Measurements from ENCODE around the gene PRKCB. TPM values are rescaled to one million over a fixed set of nuclear protein-coding genes. Genes with fewer than 3 reads are reported as not detected.

PRKCB gene
- total RNA-seq, 1 experiment from 2014 or later = 0.89 TPM

GRCh38 chr16:23969468-23970297 is 133.9 kb downstream of the PRKCB start:
- Histone ChIP-seq H3K79me2 (ENCODE audit: insufficient read depth, low read length) (no peaks in the 10 kb centered on the region), H3K4me3 (replicated peaks in 1 of 2; ENCODE audit: low read depth in 1 of 2, low read length in 2 of 2) (no peak overlapping the region), H3K27me3 (ENCODE audit: insufficient read depth, low read length) (peaks cover 23% of the 10 kb centered on the region), H2AFZ (ENCODE audit: low read depth, low read length, poor library complexity, severe bottlenecking) (no peak overlapping the region), H3K9me2 (ENCODE audit: insufficient read depth) (no peaks in the 10 kb centered on the region), H3K4me1 (ENCODE audit: control insufficient read depth in 1 of 2, insufficient read depth in 2 of 2, low read length in 2 of 2) (no peaks in the 10 kb centered on the region), H3K27ac (ENCODE audit: low read depth, low read length) (no peak overlapping the region), H3K9me3 (ENCODE audit: control insufficient read depth in 1 of 2, insufficient read depth in 1 of 2, low read depth in 1 of 2, low read length in 2 of 2) (no peaks in the 10 kb centered on the region), H3K4me2 (ENCODE audit: low read length) (no peak overlapping the region), H3K9ac (ENCODE audit: low read length) (no peak overlapping the region), H3K36me3 (ENCODE audit: control insufficient read depth in 1 of 2, insufficient read depth in 2 of 2, low read length in 2 of 2) (no peaks in the 10 kb centered on the region), H4K20me1 (ENCODE audit: insufficient read depth) (no peaks in the 10 kb centered on the region)
- no peak for DNase-seq (ENCODE audit: low read depth, low spot score)
- intact Hi-C loops (cut with micrococcal nuclease) = no loop called here
- ChIA-PET CTCF (no interaction called here), RAD21 (ENCODE audit: low non-redundant PET in 1 of 2, low total read pairs in 2 of 2, uncharacterized antibody in 2 of 2, unreplicated experiment in 2 of 2) (no interaction called here), POLR2A (no interaction called here)
- no peak for TF ChIP-seq SRF (IDR thresholded peaks at IDR 0.05; ENCODE audit: low read depth)
- TF ChIP-seq, protein P1, sequence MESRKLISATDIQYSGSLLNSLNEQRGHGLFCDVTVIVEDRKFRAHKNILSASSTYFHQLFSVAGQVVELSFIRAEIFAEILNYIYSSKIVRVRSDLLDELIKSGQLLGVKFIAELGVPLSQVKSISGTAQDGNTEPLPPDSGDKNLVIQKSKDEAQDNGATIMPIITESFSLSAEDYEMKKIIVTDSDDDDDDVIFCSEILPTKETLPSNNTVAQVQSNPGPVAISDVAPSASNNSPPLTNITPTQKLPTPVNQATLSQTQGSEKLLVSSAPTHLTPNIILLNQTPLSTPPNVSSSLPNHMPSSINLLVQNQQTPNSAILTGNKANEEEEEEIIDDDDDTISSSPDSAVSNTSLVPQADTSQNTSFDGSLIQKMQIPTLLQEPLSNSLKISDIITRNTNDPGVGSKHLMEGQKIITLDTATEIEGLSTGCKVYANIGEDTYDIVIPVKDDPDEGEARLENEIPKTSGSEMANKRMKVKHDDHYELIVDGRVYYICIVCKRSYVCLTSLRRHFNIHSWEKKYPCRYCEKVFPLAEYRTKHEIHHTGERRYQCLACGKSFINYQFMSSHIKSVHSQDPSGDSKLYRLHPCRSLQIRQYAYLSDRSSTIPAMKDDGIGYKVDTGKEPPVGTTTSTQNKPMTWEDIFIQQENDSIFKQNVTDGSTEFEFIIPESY (IDR thresholded peaks at IDR 0.05; ENCODE audit: extremely low read depth, insufficient replicate concordance, low read length) = no peak
- no peak for TF ChIP-seq EGR1 (IDR thresholded peaks at IDR 0.05; ENCODE audit: low read depth)
- TF ChIP-seq, protein P2, sequence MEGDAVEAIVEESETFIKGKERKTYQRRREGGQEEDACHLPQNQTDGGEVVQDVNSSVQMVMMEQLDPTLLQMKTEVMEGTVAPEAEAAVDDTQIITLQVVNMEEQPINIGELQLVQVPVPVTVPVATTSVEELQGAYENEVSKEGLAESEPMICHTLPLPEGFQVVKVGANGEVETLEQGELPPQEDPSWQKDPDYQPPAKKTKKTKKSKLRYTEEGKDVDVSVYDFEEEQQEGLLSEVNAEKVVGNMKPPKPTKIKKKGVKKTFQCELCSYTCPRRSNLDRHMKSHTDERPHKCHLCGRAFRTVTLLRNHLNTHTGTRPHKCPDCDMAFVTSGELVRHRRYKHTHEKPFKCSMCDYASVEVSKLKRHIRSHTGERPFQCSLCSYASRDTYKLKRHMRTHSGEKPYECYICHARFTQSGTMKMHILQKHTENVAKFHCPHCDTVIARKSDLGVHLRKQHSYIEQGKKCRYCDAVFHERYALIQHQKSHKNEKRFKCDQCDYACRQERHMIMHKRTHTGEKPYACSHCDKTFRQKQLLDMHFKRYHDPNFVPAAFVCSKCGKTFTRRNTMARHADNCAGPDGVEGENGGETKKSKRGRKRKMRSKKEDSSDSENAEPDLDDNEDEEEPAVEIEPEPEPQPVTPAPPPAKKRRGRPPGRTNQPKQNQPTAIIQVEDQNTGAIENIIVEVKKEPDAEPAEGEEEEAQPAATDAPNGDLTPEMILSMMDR (IDR thresholded peaks at IDR 0.05 in 2 of 3, conservative IDR thresholded peaks at IDR 0.05 in 1 of 3; ENCODE audit: borderline replicate concordance in 1 of 3, insufficient read depth in 1 of 3, low read depth in 2 of 3, low read length in 2 of 3) = no peak
- TF ChIP-seq RAD21 (IDR thresholded peaks at IDR 0.05; ENCODE audit: low read depth) = no peak
- TF ChIP-seq POLR2A (IDR thresholded peaks at IDR 0.05; ENCODE audit: borderline replicate concordance, extremely low read depth, insufficient read depth, insufficient read length) = no peak
- TF ChIP-seq ZNF274 (IDR thresholded peaks at IDR 0.05; ENCODE audit: low read depth, low read length) = no peak
- no peak for TF ChIP-seq FOSL1 (IDR thresholded peaks at IDR 0.05; ENCODE audit: low read depth)
- TF ChIP-seq YY1 (IDR thresholded peaks at IDR 0.05; ENCODE audit: extremely low read depth, insufficient replicate concordance, low read depth, low read length) = no peak
- TF ChIP-seq CEBPB (IDR thresholded peaks at IDR 0.05; ENCODE audit: low read depth) = no peak
- TF ChIP-seq, protein P3, sequence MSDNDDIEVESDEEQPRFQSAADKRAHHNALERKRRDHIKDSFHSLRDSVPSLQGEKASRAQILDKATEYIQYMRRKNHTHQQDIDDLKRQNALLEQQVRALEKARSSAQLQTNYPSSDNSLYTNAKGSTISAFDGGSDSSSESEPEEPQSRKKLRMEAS (IDR thresholded peaks at IDR 0.05) = no peak
- TF ChIP-seq REST (IDR thresholded peaks at IDR 0.05; ENCODE audit: low read depth) = no peak
- TF ChIP-seq SP1 (IDR thresholded peaks at IDR 0.05; ENCODE audit: low read depth) = no peak
- TF ChIP-seq ELF1 (IDR thresholded peaks at IDR 0.05; ENCODE audit: borderline replicate concordance, low read depth) = no peak
- TF ChIP-seq EZH2 (IDR thresholded peaks at IDR 0.05) = no peak
- TF ChIP-seq EZH2phosphoT487 (IDR thresholded peaks at IDR 0.05; ENCODE audit: borderline replicate concordance) = no peak
- TF ChIP-seq JUND (IDR thresholded peaks at IDR 0.05) = no peak
- no peak for TF ChIP-seq POLR2AphosphoS5 (IDR thresholded peaks at IDR 0.05; ENCODE audit: low read depth, low read length)
- TF ChIP-seq ZFX (IDR thresholded peaks at IDR 0.05) = no peak
- no peak for TF ChIP-seq CBX3 (IDR thresholded peaks at IDR 0.05; ENCODE audit: low read depth)
- ATAC-seq = no peak
- BruUV-seq (replicated peaks) = no TSS peak

All from HCT116 (cell line).